SH-SY5Y (cell line): ENCODE measurements around the gene MLXIP.

ENCODE experiments used
- GATA2 ChIP-seq: IDR thresholded peaks from 2 replicates; pipeline ENCODE4 v1.6.1; 2011; ENCODE audit warnings: mild to moderate bottlenecking, low read depth, low read length
- GATA3 ChIP-seq: IDR thresholded peaks from 2 replicates; pipeline ENCODE4 v1.6.1; 2011; ENCODE audit warnings: low read depth, mild to moderate bottlenecking, low read length, moderate library complexity

DNA sequence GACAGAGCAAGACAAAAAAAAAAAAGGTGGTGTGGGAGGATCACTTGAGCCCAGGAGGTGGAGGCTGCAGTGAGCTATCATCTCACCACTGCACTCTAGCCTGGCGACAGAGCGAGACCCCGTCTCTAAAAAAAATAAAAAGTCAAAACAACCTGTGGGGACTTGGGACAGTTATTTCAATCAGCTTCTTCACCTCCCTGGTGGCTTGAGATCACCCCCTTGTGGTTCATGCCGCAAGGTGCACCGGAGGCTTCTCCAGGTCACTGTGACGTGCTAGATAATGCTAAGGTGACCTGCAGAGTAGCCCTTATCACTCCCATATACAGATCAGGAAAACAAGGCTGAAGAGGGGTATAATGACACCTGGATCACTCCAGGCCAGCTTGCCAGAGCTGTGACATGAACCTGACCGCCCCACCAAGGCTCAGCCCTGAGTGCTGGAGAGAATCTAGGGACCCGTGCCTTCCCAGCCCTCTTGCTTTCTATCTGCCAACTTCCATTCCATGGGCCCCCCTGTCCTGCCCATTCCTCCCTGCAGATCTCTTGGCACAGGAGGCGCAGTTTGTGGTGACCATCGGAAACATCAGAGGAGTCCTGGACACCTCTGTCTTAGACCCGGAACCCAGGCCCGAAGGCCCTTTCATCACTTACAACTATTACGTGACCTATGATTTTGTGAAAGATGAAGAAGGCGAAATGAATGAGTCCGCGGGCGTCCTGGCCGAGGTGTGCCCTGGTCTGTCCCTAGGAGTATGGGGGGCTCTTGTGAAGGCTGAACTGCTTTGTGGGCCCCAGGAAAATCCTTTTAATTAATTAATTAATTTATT lies 112.5 kb downstream of the MLXIP start:
- TF ChIP-seq GATA2 (no peak), GATA3 (no peak)
